HG02678 (cell line): ENCODE data around the gene FBLN2.

Source experiments
- ATAC-seq: cut with Tn5 transposase; IDR thresholded peaks from one replicate; pipeline ENCODE4 v1.9.1; 2021; ENCODE audit warnings: mild to moderate bottlenecking, moderate library complexity; ENCODE audit not compliant: unreplicated experiment

Gene FBLN2

GRCh38 chr3:13674538-13675185 lies 125.7 kb downstream of the FBLN2 start:
- ATAC-seq, result no peak

- no peak for ATAC-seq
Observed at GRCh38 chr3:13676356-13677017, 127.6 kb downstream of the FBLN2 start.

DNA sequence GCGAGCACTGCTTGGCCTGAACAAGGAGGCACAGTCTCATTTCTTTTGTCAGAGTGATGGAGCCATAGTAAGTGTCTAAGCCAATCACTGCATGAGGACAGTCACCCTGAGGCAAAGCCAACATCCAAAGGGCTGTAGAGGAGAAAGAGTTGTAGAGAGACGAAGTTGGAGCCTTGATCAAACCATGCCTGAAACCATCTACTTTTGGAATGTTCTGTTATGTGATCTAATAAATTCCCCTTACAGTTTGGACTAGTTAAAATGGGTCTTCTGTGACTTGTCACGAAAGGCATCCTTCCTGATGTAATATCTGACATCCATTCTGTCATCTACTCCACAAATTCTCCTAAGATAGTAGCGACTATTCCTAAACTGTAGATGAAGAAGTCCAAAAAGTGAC lies 128.3 kb downstream of the FBLN2 start:
- no peak for ATAC-seq

DNA sequence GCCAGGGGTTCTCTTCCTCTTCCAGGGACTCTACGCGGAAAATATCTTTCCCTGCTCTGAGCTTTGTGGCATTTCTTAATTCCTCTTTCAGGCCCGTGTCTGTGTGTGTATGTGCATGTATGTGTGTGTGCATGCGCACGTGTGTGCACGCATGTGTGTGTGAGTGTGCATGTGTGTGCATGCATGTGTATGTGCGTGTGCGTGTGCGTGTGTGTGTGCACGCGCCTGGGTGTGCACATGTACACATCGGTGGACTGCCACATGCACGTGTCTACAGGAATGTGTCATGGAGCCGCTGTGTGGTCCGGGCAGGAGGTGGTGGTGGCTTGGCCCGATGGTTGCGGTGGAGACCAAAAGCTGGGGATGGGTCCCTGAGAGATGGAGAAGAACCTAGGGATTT lies 133.0 kb downstream of the FBLN2 start:
- ATAC-seq, result no peak

DNA sequence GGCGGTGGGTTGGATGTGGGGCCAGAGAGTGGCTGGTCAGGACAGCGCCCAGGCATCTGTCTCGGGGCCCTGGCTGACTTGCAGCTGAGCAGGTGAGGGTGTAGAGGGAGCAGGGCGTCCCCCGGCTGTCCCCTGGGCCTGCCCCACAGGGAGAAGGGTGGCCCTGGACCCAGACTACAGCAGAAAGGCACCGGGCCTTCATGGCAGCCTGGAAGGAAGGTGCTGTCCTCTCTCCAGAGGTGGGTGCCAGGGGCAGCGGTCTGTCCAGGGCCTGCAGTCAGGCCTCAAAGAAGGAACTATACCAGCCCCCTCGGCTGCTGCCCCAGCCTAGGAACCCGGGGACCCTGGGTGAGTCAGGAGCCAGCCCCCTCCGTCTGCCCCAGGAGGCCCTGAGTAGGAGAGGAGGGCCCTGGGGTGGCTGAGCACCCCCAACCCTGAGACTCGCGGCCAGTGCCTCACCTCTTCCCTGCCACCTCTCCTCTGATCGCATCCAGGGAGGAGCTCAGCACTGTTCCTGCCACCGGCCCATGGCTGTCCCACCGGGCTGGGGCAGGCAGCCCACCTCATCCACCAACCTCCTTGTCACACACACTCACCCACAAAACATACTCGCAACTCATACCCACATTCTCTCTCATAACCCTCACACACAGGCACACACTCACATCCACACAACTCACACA lies 133.5 kb downstream of the FBLN2 start:
- no peak for ATAC-seq

DNA sequence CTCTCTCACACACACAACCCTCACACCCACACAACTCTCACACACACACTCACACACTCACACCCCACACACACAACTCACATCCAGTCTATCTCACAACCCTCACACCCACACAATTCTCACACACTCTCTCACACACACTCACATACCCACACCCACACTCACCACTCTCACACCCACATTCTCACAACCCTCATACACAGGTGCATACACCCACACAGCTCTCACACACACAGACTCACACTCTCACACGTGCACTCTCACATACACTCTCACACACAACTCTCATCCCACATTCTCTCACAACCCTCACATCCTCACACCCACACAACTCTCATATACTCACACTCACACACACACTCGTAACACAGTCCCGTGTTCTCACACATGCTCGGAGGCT lies 134.4 kb downstream of the FBLN2 start:
- ATAC-seq, result no peak

DNA sequence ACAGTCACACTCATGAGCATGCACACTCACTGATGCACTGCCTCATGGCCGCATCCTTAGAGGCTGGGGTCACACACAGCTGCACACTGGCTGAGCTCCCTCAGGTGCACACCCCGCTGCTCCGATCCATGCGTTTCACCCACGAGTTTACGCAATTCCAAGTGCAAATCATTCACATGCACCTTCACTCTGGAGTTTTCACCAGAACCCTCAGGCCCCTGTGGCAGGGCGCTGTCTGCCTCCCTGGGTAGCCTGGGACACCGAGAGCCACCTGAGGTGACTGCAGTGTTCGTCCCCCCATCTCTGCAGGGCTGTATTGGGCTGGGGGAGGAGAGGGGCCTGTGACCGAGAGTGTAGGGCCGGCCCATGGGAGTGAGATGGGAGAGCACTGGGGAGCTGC lies 134.8 kb downstream of the FBLN2 start:
- no peak for ATAC-seq

DNA sequence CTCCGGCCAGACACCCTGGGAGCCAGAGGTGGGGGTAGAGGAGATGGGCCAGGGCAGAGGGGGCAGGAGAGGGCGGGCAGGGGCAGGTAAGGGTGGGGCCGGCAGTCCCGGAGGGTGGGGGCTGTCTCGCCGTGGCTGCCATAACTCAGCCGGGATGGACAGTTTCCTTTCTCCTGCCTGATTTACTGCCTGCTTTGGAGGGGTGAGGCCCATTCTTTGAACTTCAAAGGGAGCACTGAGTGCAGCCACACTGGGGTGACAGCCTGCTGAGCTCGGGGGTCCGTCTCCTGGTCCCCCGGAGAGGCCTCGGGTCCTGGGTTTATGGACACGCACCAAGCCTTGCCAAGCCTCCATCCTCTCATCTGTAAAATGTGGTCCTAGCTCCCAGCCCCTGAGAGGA lies 135.4 kb downstream of the FBLN2 start:
- ATAC-seq, result no peak

GRCh38 chr3:13684854-13685253 lies 135.9 kb downstream of the FBLN2 start:
- no peak for ATAC-seq

DNA sequence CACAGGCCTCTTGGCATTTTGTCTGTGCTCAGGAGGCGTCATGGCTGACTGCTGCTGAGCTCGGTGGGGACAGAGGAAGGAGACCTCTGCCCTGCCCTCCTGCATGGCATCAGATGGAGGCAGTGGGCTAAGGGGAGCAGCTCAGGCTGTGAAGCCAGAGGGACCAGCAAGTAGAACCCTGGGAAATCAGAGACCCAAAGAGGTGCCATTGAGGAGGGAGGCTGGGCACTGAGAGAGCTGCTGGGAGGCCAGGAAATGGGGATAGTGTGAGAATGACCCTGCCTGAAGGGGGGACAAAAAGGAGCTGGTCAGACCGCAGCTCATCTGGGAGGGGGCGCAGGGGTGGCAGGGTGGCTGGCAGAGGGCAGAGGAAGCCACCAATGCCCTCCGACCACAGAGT lies 136.8 kb downstream of the FBLN2 start:
- no peak for ATAC-seq

GRCh38 chr3:13686367-13687160 lies 137.6 kb downstream of the FBLN2 start:
- no peak for ATAC-seq

GRCh38 chr3:13687517-13687943 lies 138.6 kb downstream of the FBLN2 start:
- ATAC-seq, result no peak
